Uterus (tissue), 2 donors: ENCODE results near the gene TLE4.

Experiments
- CTCF ChIP-seq, 4 experiments: fragments of 200-600 bp in 2 of 4; fragments of 450-650 bp in 2 of 4; sonication (generic) in 2 of 4; IDR thresholded peaks; one replicate each; pipeline ENCODE4 v1.5.1; 2016 to 2019; ENCODE audit warnings: antibody characterized with exemption in 4 of 4, mild to moderate bottlenecking in 2 of 4, moderate library complexity in 1 of 4
- POLR2A ChIP-seq, 2 donors: fragments of 450-650 bp; IDR thresholded peaks; one replicate each; pipeline ENCODE4 v1.6.1; 2016; ENCODE audit warnings: antibody characterized with exemption in 2 of 2, mild to moderate bottlenecking in 1 of 2, moderate library complexity in 1 of 2

GRCh38 chr9:79641070-79641469 is 69.3 kb downstream of the TLE4 start:
- TF ChIP-seq CTCF (IDR thresholded peaks at IDR 0.05) (no peak), POLR2A (IDR thresholded peaks at IDR 0.05) (no peak)
